HCT116 (cell line): ENCODE measurements around the gene TFCP2L1. TPM values are rescaled to one million over a fixed set of nuclear protein-coding genes. Genes with fewer than 3 reads are reported as not detected.

Source experiments
- ATAC-seq: fragments of 200-7000 bp; cut with Tn5 transposase; 2 replicates; pipeline ENCODE4 v1.9.1; 2020; ENCODE audit warnings: mild to moderate bottlenecking, moderate library complexity
- BruUV-seq: library from RNA; stranded (reverse); fragments of 400-500 nt; replicated peaks from 2 replicates; lab custom pipeline; 2021; lab: Mats Ljungman, UMichigan
- CTCF ChIA-PET: fragments of 300-600 bp; sonication (Branson Sonifier 250); formaldehyde crosslinking; loops from one replicate; lab custom pipeline; 2021; ENCODE audit warnings: antibody characterized with exemption; lab: Charles Lee
- POLR2A ChIA-PET: fragments of 300-600, 350-600 bp; sonication (Branson Sonifier 250); formaldehyde crosslinking; loops from one replicate; lab custom pipeline; 2021; ENCODE audit warnings: antibody characterized with exemption; lab: Charles Lee
- RAD21 ChIA-PET, 2 experiments: fragments of 300-600 bp; sonication (Branson Sonifier 250); formaldehyde crosslinking; loops; one replicate each; lab custom pipeline; 2023; ENCODE audit warnings: low total read pairs in 2 of 2; ENCODE audit not compliant: uncharacterized antibody in 2 of 2, unreplicated experiment in 2 of 2, low non-redundant PET in 1 of 2; lab: Charles Lee
- DNase-seq: peaks from one replicate; pipeline ENCODE4 v3.0.0-alpha.2; 2010; ENCODE audit warnings: low read depth, low spot score
- H2AFZ ChIP-seq: fragments of 200-600 bp; shearing (Covaris generic), sonication (generic); 2 replicates; pipeline ENCODE4 v1.6.1; 2017; ENCODE audit warnings: low read depth, mixed run types, mixed read lengths, antibody characterized with exemption, low read length; ENCODE audit not compliant: poor library complexity, severe bottlenecking
- H3K27ac ChIP-seq: 2 replicates; pipeline ENCODE4 v1.5.1; 2012; ENCODE audit warnings: low read depth, low read length
- H3K27me3 ChIP-seq: fragments of 200-600 bp; sonication (generic); 2 replicates; pipeline ENCODE4 v1.6.1; 2016; ENCODE audit warnings: mixed run types, low read length, mixed read lengths; ENCODE audit not compliant: insufficient read depth
- H3K36me3 ChIP-seq, 2 experiments: fragments of 200-500 bp in 1 of 2; fragments of 200-600 bp in 1 of 2; sonication (Bioruptor generic) in 1 of 2; sonication (generic) in 1 of 2; 2 replicates each; pipeline versions ENCODE4 v1.5.1 to v1.6.1; 2014 to 2016; ENCODE audit warnings: low read length in 2 of 2, inconsistent platforms in 1 of 2, mixed read lengths in 1 of 2, mixed run types in 1 of 2; ENCODE audit not compliant: insufficient read depth in 2 of 2, control insufficient read depth in 1 of 2
- H3K4me1 ChIP-seq, 2 experiments: fragments of 200-600 bp in 1 of 2; sonication (generic) in 1 of 2; 2 replicates each; pipeline versions ENCODE4 v1.5.1 to v1.6.1; 2012 to 2017; ENCODE audit warnings: low read length in 2 of 2, inconsistent platforms in 1 of 2, mild to moderate bottlenecking in 1 of 2, mixed read lengths in 1 of 2, mixed run types in 1 of 2, moderate library complexity in 1 of 2; ENCODE audit not compliant: insufficient read depth in 2 of 2, control insufficient read depth in 1 of 2
- H3K4me2 ChIP-seq: fragments of 200-600 bp; sonication (generic); 2 replicates; pipeline ENCODE4 v1.6.1; 2017; ENCODE audit warnings: mixed run types, low read length, mixed read lengths
- H3K4me3 ChIP-seq, 2 experiments: fragments of 200-600 bp in 1 of 2; sonication (generic) in 1 of 2; replicated peaks in 1 of 2; 2 replicates each; pipeline ENCODE4 v1.5.1; 2011 to 2016; ENCODE audit warnings: low read length in 2 of 2, control low read depth in 1 of 2, low read depth in 1 of 2, mild to moderate bottlenecking in 1 of 2, mixed read lengths in 1 of 2, mixed run types in 1 of 2
- H3K79me2 ChIP-seq: fragments of 200-600 bp; sonication (generic); 2 replicates; pipeline ENCODE4 v1.6.1; 2017; ENCODE audit warnings: mild to moderate bottlenecking, mixed run types, low read length, moderate library complexity, mixed read lengths; ENCODE audit not compliant: insufficient read depth
- H3K9ac ChIP-seq: fragments of 200-600 bp; sonication (generic); 2 replicates; pipeline ENCODE4 v1.6.1; 2016; ENCODE audit warnings: low read length, mixed read lengths
- H3K9me2 ChIP-seq: fragments of 200-600 bp; sonication (generic), shearing (Covaris generic); 2 replicates; pipeline ENCODE4 v1.6.1; 2017; ENCODE audit warnings: mixed run types, mild to moderate bottlenecking, moderate library complexity; ENCODE audit not compliant: insufficient read depth
- H3K9me3 ChIP-seq, 2 experiments: fragments of 200-500 bp in 1 of 2; fragments of 200-600 bp in 1 of 2; sonication (Bioruptor generic) in 1 of 2; sonication (generic) in 1 of 2; 2 replicates each; pipeline ENCODE4 v1.6.1; 2014 to 2017; ENCODE audit warnings: low read length in 2 of 2, mixed read lengths in 2 of 2, inconsistent platforms in 1 of 2, low read depth in 1 of 2, mild to moderate bottlenecking in 1 of 2, mixed run types in 1 of 2, moderate library complexity in 1 of 2; ENCODE audit not compliant: control insufficient read depth in 1 of 2, insufficient read depth in 1 of 2
- H4K20me1 ChIP-seq: fragments of 200-600 bp; sonication (generic), shearing (Covaris generic); 2 replicates; pipeline ENCODE4 v1.6.1; 2017; ENCODE audit warnings: mixed run types, mild to moderate bottlenecking, moderate library complexity; ENCODE audit not compliant: insufficient read depth
- ATF3 ChIP-seq: IDR thresholded peaks from 2 replicates; pipeline ENCODE4 v1.6.1; 2012
- CEBPB ChIP-seq: IDR thresholded peaks from 2 replicates; pipeline ENCODE4 v1.6.1; 2012; ENCODE audit warnings: low read depth
- CTCF ChIP-seq, 3 experiments: fragments of 200-600 bp in 1 of 3; sonication (generic) in 1 of 3; IDR thresholded peaks in 2 of 3; conservative IDR thresholded peaks in 1 of 3; 2 replicates each; pipeline ENCODE4 v1.5.1; 2012 to 2017; ENCODE audit warnings: low read depth in 2 of 3, low read length in 2 of 3, antibody characterized with exemption in 1 of 3, borderline replicate concordance in 1 of 3, control low read depth in 1 of 3, mild to moderate bottlenecking in 1 of 3, mixed read lengths in 1 of 3, mixed run types in 1 of 3, moderate library complexity in 1 of 3; ENCODE audit not compliant: insufficient read depth in 1 of 3
- ELF1 ChIP-seq: IDR thresholded peaks from 2 replicates; pipeline ENCODE4 v1.6.1; 2012; ENCODE audit warnings: low read depth, borderline replicate concordance
- EZH2 ChIP-seq: fragments of 200-600 bp; sonication (generic); IDR thresholded peaks from 2 replicates; pipeline ENCODE4 v1.6.1; 2017; ENCODE audit warnings: antibody characterized with exemption, mixed run types
- EZH2phosphoT487 ChIP-seq: fragments of 200-600 bp; IDR thresholded peaks from 2 replicates; pipeline ENCODE4 v1.6.1; 2018; ENCODE audit warnings: antibody characterized with exemption, borderline replicate concordance
- FOSL1 ChIP-seq: IDR thresholded peaks from 2 replicates; pipeline ENCODE4 v1.6.1; 2012; ENCODE audit warnings: low read depth
- MAX ChIP-seq: IDR thresholded peaks from 2 replicates; pipeline ENCODE4 v1.6.1; 2012
- POLR2A ChIP-seq: IDR thresholded peaks from 2 replicates; pipeline ENCODE4 v1.7.0; 2011; ENCODE audit warnings: borderline replicate concordance; ENCODE audit not compliant: insufficient read depth, insufficient read length; ENCODE audit errors: extremely low read depth
- RAD21 ChIP-seq: IDR thresholded peaks from 2 replicates; pipeline ENCODE4 v1.6.1; 2012; ENCODE audit warnings: low read depth, mild to moderate bottlenecking
- SIN3A ChIP-seq: IDR thresholded peaks from 2 replicates; pipeline ENCODE4 v1.6.1; 2012; ENCODE audit warnings: low read depth
- SP1 ChIP-seq: IDR thresholded peaks from 2 replicates; pipeline ENCODE4 v1.6.1; 2012; ENCODE audit warnings: low read depth
- SRF ChIP-seq: IDR thresholded peaks from 2 replicates; pipeline ENCODE4 v1.6.1; 2012; ENCODE audit warnings: low read depth
- TCF7L2 ChIP-seq: IDR thresholded peaks from 2 replicates; pipeline ENCODE4 v1.7.0; 2011; ENCODE audit warnings: borderline replicate concordance, inconsistent platforms; ENCODE audit not compliant: insufficient read depth, insufficient read length; ENCODE audit errors: extremely low read depth
- ZNF274 ChIP-seq: fragments of 200-500 bp; sonication (Bioruptor generic); IDR thresholded peaks from 2 replicates; pipeline ENCODE4 v1.6.1; 2014; ENCODE audit warnings: mild to moderate bottlenecking, low read depth, low read length, inconsistent platforms
- intact Hi-C: fragments of 100-400 bp; cut with micrococcal nuclease; formaldehyde crosslinking; loops from 2 replicates; pipeline ENCODE4 v1.10.0; 2022
- total RNA-seq: library from RNA; stranded (reverse); gene quantifications from one replicate; pipeline ENCODE4 v1.2.1, GENCODE V29; 2021; ENCODE audit not compliant: unreplicated experiment

TFCP2L1 gene
- total RNA-seq, 1 experiment from 2014 or later: 8.4 TPM

GRCh38 chr2:121175326-121175725 is 109.7 kb downstream of the TFCP2L1 start:
- Histone ChIP-seq H4K20me1 (no peaks in the 10 kb centered on the region), H3K27me3 (no peaks in the 10 kb centered on the region), H3K36me3 (no peaks in the 10 kb centered on the region), H3K4me3 (no peak overlapping the region), H3K9ac (no peak overlapping the region), H3K4me2 (no peak overlapping the region), H2AFZ (no peak overlapping the region), H3K9me3 (no peaks in the 10 kb centered on the region), H3K27ac (no peak overlapping the region), H3K4me1 (peaks cover 0 to 9% of the 10 kb centered on the region in 2 experiments; a peak in 2 of 4 replicates), H3K9me2 (no peaks in the 10 kb centered on the region), H3K79me2 (no peaks in the 10 kb centered on the region)
- intact Hi-C loops: no loop called here
- no TSS peak for BruUV-seq
- ATAC-seq: no peak
- no peak for TF ChIP-seq CTCF (IDR thresholded peaks at IDR 0.05 in 2 of 3, conservative IDR thresholded peaks at IDR 0.05 in 1 of 3; ENCODE audit: borderline replicate concordance in 1 of 3, insufficient read depth in 1 of 3, low read depth in 2 of 3, low read length in 2 of 3)
- TF ChIP-seq CEBPB: no peak
- TF ChIP-seq MAX: no peak
- TF ChIP-seq ZNF274: no peak
- no peak for TF ChIP-seq POLR2A
- no peak for TF ChIP-seq ATF3
- TF ChIP-seq FOSL1: no peak
- no peak for TF ChIP-seq SIN3A
- no peak for TF ChIP-seq EZH2
- no peak for TF ChIP-seq SRF
- TF ChIP-seq ELF1: no peak
- no peak for TF ChIP-seq TCF7L2
- no peak for TF ChIP-seq EZH2phosphoT487
- TF ChIP-seq RAD21: no peak
- no peak for TF ChIP-seq SP1
- no peak for DNase-seq
- RAD21 ChIA-PET: no interaction called here
- CTCF ChIA-PET: no interaction called here
- POLR2A ChIA-PET: no interaction called here
